Central memory CD8-positive, alpha-beta T cell (primary cell): ENCODE results near the gene UBE2QL1.
A peak's percentile ranks its signal among the peaks of the same experiment; 100 is the strongest.

Source experiments
- ATAC-seq: fragments of 150-1000 bp; cut with Tn5 transposase; replicated peaks from 2 replicates; pipeline ENCODE4 v1.10.0; 2022; ENCODE audit warnings: mild to moderate bottlenecking, moderate FRiP score, moderate number of reproducible peaks; ENCODE audit not compliant: poor library complexity, severe bottlenecking; ENCODE audit errors: extremely low read depth
- DNase-seq, 2 donors: peaks; one replicate each; pipeline ENCODE4 v3.0.0; 2021; ENCODE audit warnings: low spot score in 2 of 2
- H3K27ac Mint-ChIP-seq: one replicate; pipeline ENCODE4 v1.8.0; 2022; ENCODE audit warnings: low read depth, mild to moderate bottlenecking, moderate library complexity, mixed read lengths
- H3K27me3 Mint-ChIP-seq: one replicate; pipeline ENCODE4 v1.8.0; 2022; ENCODE audit warnings: mixed read lengths
- H3K36me3 Mint-ChIP-seq: one replicate; pipeline ENCODE4 v1.8.0; 2022; ENCODE audit warnings: mild to moderate bottlenecking, moderate library complexity, mixed read lengths; ENCODE audit not compliant: insufficient read depth
- H3K4me1 Mint-ChIP-seq: one replicate; pipeline ENCODE4 v1.8.0; 2022; ENCODE audit warnings: mixed read lengths
- H3K4me3 Mint-ChIP-seq: one replicate; pipeline ENCODE4 v1.8.0; 2022; ENCODE audit warnings: mild to moderate bottlenecking, moderate library complexity, mixed read lengths
- H3K9me3 Mint-ChIP-seq: one replicate; pipeline ENCODE4 v1.8.0; 2022; ENCODE audit warnings: mixed read lengths

UBE2QL1 gene

DNA sequence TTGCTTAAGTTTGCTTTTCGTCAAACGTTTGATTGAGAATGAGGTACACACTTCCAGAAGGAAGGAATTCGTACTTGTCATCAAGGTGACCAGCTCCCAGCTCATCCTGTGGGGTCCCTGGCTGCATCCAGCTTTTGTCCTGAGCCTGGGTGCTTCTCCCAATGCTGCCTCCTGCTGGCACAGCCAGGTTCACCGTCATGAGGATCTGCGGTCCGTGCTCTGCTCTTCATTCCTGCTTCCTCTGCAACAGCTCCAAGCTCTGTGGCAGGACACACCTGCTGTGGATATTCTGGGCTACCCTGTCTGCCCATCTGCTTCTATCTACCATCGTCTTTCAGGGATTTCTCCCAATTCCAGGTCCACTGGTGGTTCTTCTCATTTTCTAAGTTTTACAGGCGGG lies 13.3 kb upstream of the UBE2QL1 start:
- H3K4me1 Mint-ChIP-seq, result no peaks in the 10 kb centered on the region
- no peak overlapping the region for H3K4me3 Mint-ChIP-seq
- H3K9me3 Mint-ChIP-seq, result no peaks in the 10 kb centered on the region
- no peaks in the 10 kb centered on the region for H3K36me3 Mint-ChIP-seq
- no peak overlapping the region for H3K27ac Mint-ChIP-seq
- ATAC-seq, result no peak
- DNase-seq, result no peak
- H3K27me3 Mint-ChIP-seq, result peaks cover 52% of the 10 kb centered on the region

DNA sequence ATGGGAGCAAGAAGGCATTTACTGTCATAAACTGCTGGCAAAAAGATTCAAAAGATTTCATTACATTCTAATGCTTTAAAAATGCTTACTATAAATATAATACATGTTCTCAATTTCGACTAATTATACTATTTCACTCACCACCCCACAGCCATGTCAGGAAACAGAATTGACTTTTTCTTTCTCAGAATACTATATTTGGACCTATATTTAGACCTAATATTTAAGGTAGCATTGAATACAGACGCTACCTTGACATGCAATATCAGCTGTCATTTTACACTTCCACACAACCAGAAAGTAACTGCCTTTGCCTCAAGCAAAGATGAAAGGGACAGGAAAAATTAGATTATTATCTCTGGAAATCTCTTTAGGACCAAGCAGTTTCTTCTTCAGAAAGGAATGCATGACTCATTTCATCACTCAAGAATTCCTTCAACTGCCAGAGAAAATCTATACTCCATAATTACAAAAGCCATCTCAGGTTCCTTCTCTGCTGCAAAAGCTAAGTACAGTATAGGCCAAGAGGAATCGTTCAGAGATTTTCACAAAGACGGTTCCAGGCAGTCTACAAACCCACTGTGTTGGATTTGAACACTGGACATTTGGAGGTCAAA lies 11.8 kb upstream of the UBE2QL1 start:
- H3K27ac Mint-ChIP-seq, result no peak overlapping the region
- H3K9me3 Mint-ChIP-seq, result no peaks in the 10 kb centered on the region
- no peak for DNase-seq

DNA sequence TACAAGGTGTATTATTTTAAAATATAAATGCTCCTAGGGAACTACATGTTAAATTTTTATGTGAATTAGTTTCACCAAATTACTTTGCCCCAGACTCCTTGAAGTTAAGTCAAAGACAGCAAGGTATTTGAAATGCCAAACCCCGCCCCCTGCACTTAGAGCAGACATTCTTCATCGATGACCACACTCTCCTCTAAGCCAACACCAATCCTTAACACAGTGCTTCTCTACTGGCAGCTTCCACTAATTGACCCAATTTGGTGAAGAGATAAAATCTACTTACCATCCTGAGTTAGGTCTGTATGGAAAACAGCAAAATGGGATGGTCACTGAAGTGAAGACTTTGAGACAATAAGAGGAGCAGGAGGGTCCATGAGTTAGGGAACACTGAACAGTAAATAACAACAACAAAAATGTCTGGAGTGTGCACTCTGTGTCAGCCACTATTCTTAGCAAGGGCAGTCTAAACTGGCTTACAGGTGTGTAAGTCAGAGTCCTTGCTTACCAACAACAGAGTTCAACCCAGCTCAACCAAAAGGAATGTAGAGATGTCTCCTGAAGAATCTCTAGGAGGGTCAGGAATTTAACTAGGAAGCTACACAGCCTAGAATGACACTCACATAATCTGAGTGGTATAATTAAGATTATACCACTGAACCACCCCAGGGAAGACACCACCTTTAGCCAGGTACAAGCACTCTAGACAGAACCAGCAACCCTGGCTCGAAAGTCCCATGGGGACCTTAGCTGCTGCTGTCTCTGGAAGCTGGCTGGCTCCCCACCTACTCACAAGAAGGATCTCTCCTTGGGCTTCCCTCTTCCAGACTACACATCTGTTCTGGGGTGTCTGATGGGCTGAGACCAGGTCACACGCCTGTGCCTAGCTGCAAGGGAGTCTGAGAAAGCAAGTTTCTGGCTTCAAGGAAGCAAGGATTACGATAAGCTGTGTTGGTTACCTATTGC lies 8.8 kb upstream of the UBE2QL1 start:
- Mint-ChIP-seq H3K4me3 (no peak overlapping the region), H3K27ac (no peak overlapping the region), H3K36me3 (no peaks in the 10 kb centered on the region), H3K9me3 (no peaks in the 10 kb centered on the region), H3K4me1 (no peaks in the 10 kb centered on the region), H3K27me3 (peaks cover 50% of the 10 kb centered on the region)
- ATAC-seq, result no peak
- no peak for DNase-seq

More for the DNA sequence above, 11.8 kb upstream of the UBE2QL1 start:
- Mint-ChIP-seq H3K4me1 (no peaks in the 10 kb centered on the region), H3K27me3 (peaks cover 58% of the 10 kb centered on the region), H3K4me3 (no peak overlapping the region), H3K36me3 (no peaks in the 10 kb centered on the region)
- ATAC-seq, result no peak

DNA sequence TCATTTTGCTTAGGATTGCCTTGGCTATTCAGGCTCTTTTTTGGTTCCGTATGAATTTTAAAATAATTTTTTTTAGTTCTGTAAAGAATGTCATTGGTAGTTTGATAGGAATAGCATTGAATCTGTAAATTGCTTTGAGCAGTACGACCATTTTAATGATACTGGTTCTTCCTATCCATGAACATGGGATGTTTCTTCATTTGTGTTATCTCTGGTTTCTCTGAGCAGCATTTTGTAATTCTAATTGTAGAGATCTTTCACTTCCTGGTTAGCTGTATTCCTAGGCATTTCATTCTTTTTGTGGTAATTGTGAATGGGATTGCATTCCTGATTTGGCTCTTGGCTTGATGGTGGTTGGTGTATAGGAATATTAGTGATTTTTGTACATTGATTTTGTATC lies 6.3 kb upstream of the UBE2QL1 start:
- no peaks in the 10 kb centered on the region for H3K4me1 Mint-ChIP-seq
- H3K9me3 Mint-ChIP-seq, result no peaks in the 10 kb centered on the region
- no peak for ATAC-seq
- peaks cover 39% of the 10 kb centered on the region for H3K27me3 Mint-ChIP-seq
- no peak overlapping the region for H3K4me3 Mint-ChIP-seq
- H3K36me3 Mint-ChIP-seq, result no peaks in the 10 kb centered on the region
- no peak for DNase-seq
- H3K27ac Mint-ChIP-seq, result no peak overlapping the region

DNA sequence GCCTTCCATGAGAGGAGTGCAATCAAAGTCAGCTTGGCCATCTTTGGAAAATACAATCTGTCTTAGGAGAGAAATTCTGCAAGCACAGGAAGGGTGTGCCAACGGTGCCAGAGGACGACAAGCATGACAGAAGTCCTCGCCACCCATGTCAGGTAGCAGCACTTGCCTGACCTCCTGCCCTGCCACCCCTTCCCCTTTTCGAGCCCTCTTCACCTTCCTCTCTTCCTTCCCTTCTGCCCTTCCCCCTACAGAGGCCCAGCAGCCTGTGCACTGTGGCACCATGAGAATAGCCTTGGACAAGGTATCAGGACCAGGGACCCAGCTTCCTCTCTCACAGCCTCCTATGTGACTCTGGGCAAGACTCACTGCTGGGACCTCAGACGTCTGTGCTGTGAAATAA lies 5.3 kb upstream of the UBE2QL1 start:
- H3K27ac Mint-ChIP-seq, result no peak overlapping the region
- no peaks in the 10 kb centered on the region for H3K4me1 Mint-ChIP-seq
- no peaks in the 10 kb centered on the region for H3K36me3 Mint-ChIP-seq
- H3K27me3 Mint-ChIP-seq, result peaks cover 32% of the 10 kb centered on the region
- no peak overlapping the region for H3K4me3 Mint-ChIP-seq
- no peak for ATAC-seq
- DNase-seq, result no peak
- no peaks in the 10 kb centered on the region for H3K9me3 Mint-ChIP-seq

DNA sequence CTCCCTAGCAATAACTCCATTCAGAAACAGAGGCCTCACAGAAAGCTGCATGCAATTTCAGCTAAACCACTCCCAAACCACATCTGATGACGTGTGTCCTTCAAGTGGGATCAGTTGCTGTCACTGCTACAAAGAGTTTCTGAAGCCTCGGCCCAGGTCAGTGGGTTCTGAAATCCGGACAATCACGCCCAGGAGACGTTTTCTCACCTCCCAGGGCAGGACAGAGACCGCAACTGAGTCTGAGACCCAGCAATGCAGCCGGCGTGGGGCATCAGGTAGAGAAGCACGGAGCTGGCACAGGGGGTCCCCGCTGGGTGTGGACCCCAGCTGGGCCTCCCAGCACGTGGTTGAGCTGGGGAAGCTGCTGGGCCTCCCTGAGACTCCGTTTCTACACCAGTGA lies 2.6 kb upstream of the UBE2QL1 start:
- H3K36me3 Mint-ChIP-seq, result peaks cover 3% of the 10 kb centered on the region
- DNase-seq (no peak), ATAC-seq (no peak)
- peaks cover 22% of the 10 kb centered on the region for H3K27me3 Mint-ChIP-seq
- no peak overlapping the region for H3K27ac Mint-ChIP-seq
- no peaks in the 10 kb centered on the region for H3K9me3 Mint-ChIP-seq
- H3K4me3 Mint-ChIP-seq, result no peak overlapping the region
- peaks cover 6% of the 10 kb centered on the region for H3K4me1 Mint-ChIP-seq

DNA sequence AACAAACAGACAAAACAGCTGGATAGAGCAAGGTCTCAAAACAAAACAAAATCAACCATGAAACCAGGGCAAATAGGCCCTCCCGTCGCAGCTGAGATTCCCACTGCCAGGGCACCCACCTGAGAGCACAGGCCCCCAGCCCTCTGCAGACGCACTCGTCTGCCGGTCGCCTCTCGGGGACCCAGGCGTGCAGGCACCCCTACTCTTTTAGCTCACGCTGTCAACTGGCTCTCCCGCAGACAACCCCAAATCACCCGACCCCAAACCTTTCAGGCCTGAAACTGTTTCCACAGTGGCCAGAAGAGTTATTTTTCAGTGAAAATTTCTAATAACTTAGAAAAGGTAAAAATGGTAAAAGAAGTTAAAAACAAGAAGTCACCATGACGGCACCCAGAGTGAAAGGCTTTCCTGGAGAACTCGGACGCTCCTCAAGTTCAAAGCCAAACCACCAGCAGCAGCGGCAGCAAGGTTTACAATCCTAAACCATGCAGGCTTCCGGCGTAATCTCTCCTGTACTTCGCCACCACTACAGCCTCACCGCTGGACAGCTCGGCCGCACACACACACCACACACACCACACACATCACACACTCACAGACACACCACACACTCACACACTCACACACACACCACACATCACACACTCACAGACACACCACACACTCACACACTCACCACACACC lies 1.9 kb upstream of the UBE2QL1 start:
- Mint-ChIP-seq H3K27ac (no peak overlapping the region), H3K36me3 (peaks cover 3% of the 10 kb centered on the region), H3K27me3 (peaks cover 14% of the 10 kb centered on the region), H3K9me3 (no peaks in the 10 kb centered on the region), H3K4me1 (peaks cover 6% of the 10 kb centered on the region), H3K4me3 (no peak overlapping the region)
- no peak for DNase-seq
- no peak for ATAC-seq

DNA sequence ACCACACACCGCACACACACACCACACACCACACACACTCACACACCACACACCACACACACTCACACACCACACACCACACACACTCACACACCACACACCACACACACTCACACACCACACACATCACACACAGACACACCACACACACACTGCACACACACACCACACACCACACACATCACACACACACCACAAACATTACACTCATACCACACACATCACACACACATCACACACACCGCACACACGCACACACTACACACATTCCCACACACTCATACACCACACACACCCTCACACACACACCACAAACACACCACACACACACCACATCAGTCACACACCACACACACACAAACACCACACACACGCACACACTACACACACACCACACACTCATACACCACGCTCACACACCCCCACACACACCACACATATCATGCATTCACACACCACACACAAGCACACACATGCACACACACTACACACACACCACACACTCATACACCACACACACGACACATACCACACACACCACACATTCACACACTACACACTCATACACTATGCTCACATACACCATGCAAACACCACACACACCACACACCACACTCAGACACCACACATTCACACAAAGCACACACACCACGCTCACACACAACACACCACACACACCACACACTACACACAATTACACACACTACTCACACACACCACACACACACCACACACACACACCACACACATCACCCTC lies 1.1 kb upstream of the UBE2QL1 start:
- no peak overlapping the region for H3K4me3 Mint-ChIP-seq
- H3K9me3 Mint-ChIP-seq, result no peaks in the 10 kb centered on the region
- peaks cover 6% of the 10 kb centered on the region for H3K27me3 Mint-ChIP-seq
- peaks cover 6% of the 10 kb centered on the region for H3K4me1 Mint-ChIP-seq
- H3K27ac Mint-ChIP-seq, result no peak overlapping the region
- DNase-seq (no peak), ATAC-seq (no peak)
- H3K36me3 Mint-ChIP-seq, result peaks cover 3% of the 10 kb centered on the region

DNA sequence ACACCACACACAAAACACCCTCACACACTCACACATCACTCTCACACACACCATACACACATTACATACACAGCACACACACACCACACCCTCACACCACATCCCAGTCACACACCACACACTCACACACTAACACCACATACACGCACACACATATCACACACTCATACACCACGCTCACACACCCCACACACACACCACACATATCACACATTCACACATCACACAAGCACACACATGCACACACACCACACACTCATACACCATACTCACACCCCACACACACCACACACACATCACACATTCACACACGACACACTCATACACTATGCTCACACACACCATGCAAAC lies 543 bp upstream of the UBE2QL1 start:
- H3K27me3 Mint-ChIP-seq, result peaks cover under 1% of the 10 kb centered on the region
- H3K36me3 Mint-ChIP-seq, result peaks cover 3% of the 10 kb centered on the region
- H3K4me3 Mint-ChIP-seq, result no peak overlapping the region
- no peak overlapping the region for H3K27ac Mint-ChIP-seq
- ATAC-seq (no peak), DNase-seq (no peak)
- no peaks in the 10 kb centered on the region for H3K9me3 Mint-ChIP-seq
- peaks cover 6% of the 10 kb centered on the region for H3K4me1 Mint-ChIP-seq

DNA sequence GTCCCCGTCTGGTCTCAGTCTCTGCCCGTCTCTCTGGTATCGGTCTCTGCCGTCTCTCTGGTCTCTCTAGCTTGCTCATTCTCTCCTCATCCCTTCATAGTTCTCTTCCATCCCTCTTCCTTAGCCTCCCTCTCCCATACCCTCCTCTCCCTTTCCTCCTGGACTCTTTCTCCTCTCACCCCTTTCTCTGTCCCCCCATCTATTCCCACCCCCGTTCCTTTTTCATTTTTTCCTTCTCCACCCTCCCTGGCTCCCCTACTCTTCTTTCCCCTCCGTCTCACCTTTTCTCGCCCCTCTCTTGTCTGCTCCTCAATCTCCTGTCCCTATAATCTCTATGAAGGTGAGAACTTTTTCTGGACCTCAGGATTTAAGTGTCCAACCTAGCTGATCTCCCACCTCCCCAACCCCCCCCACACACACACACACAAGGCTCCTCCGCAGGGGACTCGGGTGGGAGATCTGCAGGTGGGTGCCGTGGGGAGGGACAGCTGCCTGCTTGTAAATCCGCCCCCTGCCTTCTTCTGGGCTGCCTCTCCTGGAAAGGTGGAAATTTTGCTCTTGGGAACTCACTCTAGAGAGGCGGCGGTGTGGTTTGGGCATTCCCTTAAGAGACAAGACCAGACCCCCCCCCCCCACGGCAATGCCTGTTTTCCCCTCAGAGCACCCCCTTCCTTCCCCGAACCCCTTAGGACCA lies 953 bp downstream of the UBE2QL1 start:
- Mint-ChIP-seq H3K9me3 (no peaks in the 10 kb centered on the region), H3K4me1 (peaks cover 6% of the 10 kb centered on the region), H3K36me3 (peaks cover 3% of the 10 kb centered on the region), H3K27ac (no peak overlapping the region), H3K27me3 (peaks cover 8% of the 10 kb centered on the region), H3K4me3 (peak overlapping the region; percentile 68)
- DNase-seq, result no peak
- ATAC-seq, result no peak

DNA sequence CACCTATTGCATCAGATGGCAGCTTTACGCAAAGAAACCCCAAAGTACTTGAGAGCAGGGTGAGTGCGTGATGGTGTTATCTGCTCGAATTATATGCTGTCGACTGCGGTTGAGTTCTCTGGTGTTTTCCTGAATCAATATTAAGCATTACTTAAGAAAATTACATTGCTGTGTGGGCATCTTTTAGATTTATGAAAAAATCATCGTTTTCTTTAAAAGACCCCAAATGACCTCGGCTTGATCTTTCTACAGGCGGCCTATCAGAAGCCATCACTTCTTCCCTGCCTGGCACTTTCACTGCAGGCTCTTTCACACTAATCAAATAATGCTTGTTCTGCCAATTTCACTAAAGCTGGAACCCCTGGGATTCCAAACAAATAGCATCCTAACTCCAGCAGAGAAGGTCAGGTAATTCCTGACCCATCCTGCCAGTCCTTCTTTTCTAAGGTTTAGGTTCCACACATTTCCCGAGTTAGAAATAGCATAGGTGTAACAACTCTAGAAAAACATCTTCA lies 1.7 kb downstream of the UBE2QL1 start:
- Mint-ChIP-seq H3K27me3 (peaks cover 16% of the 10 kb centered on the region), H3K36me3 (peaks cover 3% of the 10 kb centered on the region), H3K9me3 (no peaks in the 10 kb centered on the region), H3K4me1 (peaks cover 6% of the 10 kb centered on the region), H3K27ac (no peak overlapping the region), H3K4me3 (no peak overlapping the region)
- ATAC-seq (no peak), DNase-seq (no peak)
